Thoracic aorta (tissue), 2 donors: ENCODE results near the gene NFKB2. TPM values are rescaled to one million over a fixed set of nuclear protein-coding genes. Genes with fewer than 3 reads are reported as not detected.
A peak's percentile ranks its signal among the peaks of the same experiment; 100 is the strongest.

Source experiments
- ATAC-seq: fragments of 150-250 bp; one replicate; pipeline ENCODE4 v1.8.0; 2017; ENCODE audit warnings: low read depth; ENCODE audit not compliant: insufficient number of reproducible peaks, low FRiP score
- DNase-seq: peaks from one replicate; pipeline ENCODE4 v3.0.0-alpha.2; 2020; ENCODE audit warnings: low spot score
- H3K27ac ChIP-seq, 2 donors: fragments of 200-600 bp; sonication (generic); 1 replicate in 1 of 2; 2 replicates in 1 of 2; pipeline ENCODE4 v1.5.1; 2016; ENCODE audit warnings: mild to moderate bottlenecking in 2 of 2, moderate library complexity in 2 of 2
- H3K27me3 ChIP-seq: fragments of 200-600 bp; sonication (generic); replicated peaks from 2 replicates; pipeline ENCODE4 v1.6.0; 2016; ENCODE audit warnings: mild to moderate bottlenecking; ENCODE audit not compliant: insufficient read depth
- H3K36me3 ChIP-seq: fragments of 200-600 bp; sonication (generic); one replicate; pipeline ENCODE4 v1.5.1; 2016
- H3K4me1 ChIP-seq, 2 donors: fragments of 200-600 bp; sonication (generic); 1 replicate in 1 of 2; 2 replicates in 1 of 2; pipeline versions ENCODE4 v1.5.1 to v1.6.0; 2016; ENCODE audit warnings: low read depth in 2 of 2, mild to moderate bottlenecking in 1 of 2; ENCODE audit not compliant: control insufficient read depth in 1 of 2
- H3K4me3 ChIP-seq: fragments of 200-600 bp; sonication (generic); 2 replicates; pipeline ENCODE4 v1.5.1; 2016; ENCODE audit warnings: mild to moderate bottlenecking
- H3K9me3 ChIP-seq: fragments of 200-600 bp; sonication (generic); 2 replicates; pipeline ENCODE4 v1.5.1; 2016
- total RNA-seq, 2 donors: library from RNA; depleted of rRNA; stranded (reverse); fragments of >200 nt; gene quantifications; one replicate each; pipeline versions ENCODE4 v1.1.0 to v1.2.3, GENCODE V29; 2016
- TF ChIP-seq, protein P1 (sequence below): fragments of 200-600 bp; sonication (generic); IDR thresholded peaks from one replicate; pipeline ENCODE4 v1.5.1; 2019; ENCODE audit warnings: antibody characterized with exemption

Gene NFKB2
- total RNA-seq, 2 donors from 2014 or later: 26.8 to 40.9 TPM

DNA sequence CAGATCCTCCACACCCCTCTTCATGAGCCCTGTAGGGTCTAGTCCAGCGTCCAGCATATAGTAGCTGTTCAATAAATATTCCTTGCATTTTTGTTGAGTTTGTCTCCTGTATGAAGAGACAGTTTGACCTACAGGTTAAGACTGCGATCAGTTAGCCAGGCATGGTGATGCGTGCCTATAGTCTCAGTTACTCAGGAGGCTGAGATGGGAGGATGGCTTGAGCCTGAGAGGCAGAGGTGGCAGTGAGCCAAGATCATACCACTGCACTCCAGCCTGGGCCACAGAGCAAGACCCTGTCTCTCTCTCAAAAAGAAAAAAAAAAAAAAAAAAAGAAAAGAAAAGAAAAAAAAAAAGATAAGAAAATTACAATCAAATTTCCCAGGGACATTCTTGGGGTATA lies 42.0 kb downstream of the NFKB2 start:
- no peak for DNase-seq
- H3K27ac ChIP-seq: no peak overlapping the region

DNA sequence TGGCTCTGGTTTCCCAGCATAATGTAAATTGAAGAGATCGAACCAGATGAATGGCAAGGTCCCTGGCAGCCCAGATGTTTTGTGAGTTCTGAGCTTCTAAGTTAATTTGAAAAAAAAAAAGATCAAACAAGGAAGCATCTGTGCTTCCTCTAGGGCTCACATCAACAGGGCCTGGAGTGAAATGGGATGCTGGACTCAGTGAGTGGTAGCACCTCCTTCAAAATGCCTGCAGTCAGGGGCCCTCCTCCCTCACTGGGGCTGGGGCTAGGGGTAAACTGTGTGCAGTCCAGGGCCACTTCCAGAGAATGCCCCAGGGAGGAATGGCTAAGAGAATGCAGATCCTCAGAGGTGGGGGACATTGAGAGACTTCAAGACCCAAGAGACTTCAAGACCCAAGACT lies 42.9 kb downstream of the NFKB2 start:
- Histone ChIP-seq H3K4me3 (no peak overlapping the region), H3K36me3 (no peaks in the 10 kb centered on the region), H3K9me3 (no peaks in the 10 kb centered on the region), H3K27me3 (no peaks in the 10 kb centered on the region), H3K27ac (no peak overlapping the region), H3K4me1 (peaks cover 5 to 11% of the 10 kb centered on the region in 2 donors)
- DNase-seq: no peak
- TF ChIP-seq, protein P1, sequence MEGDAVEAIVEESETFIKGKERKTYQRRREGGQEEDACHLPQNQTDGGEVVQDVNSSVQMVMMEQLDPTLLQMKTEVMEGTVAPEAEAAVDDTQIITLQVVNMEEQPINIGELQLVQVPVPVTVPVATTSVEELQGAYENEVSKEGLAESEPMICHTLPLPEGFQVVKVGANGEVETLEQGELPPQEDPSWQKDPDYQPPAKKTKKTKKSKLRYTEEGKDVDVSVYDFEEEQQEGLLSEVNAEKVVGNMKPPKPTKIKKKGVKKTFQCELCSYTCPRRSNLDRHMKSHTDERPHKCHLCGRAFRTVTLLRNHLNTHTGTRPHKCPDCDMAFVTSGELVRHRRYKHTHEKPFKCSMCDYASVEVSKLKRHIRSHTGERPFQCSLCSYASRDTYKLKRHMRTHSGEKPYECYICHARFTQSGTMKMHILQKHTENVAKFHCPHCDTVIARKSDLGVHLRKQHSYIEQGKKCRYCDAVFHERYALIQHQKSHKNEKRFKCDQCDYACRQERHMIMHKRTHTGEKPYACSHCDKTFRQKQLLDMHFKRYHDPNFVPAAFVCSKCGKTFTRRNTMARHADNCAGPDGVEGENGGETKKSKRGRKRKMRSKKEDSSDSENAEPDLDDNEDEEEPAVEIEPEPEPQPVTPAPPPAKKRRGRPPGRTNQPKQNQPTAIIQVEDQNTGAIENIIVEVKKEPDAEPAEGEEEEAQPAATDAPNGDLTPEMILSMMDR: no peak
- no peak for ATAC-seq

More for the DNA sequence above, 42.0 kb downstream of the NFKB2 start:
- no peak for ATAC-seq
- H3K4me1 ChIP-seq: peaks cover 12 to 17% of the 10 kb centered on the region in 2 donors
- no peaks in the 10 kb centered on the region for H3K9me3 ChIP-seq
- TF ChIP-seq, protein P1: no peak
- H3K4me3 ChIP-seq: no peak overlapping the region
- H3K36me3 ChIP-seq: no peaks in the 10 kb centered on the region
- H3K27me3 ChIP-seq: no peaks in the 10 kb centered on the region

DNA sequence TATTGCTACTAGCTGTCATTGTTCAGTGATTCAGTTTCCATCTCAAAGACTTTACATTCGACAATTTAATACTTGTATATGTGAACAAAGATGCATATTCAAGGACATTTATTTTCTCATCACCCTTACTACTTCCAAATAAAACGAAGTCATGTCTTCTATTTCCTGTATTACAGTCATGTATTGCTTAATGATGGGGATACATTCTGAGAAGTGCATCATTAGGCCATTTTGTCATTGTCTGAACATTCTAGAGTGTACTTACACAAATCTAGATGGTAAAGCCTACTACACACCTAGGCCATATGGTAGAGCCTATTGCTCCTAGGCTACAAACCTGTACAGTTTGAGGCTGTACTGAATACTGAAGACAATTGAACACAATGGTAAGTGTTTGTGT lies 49.3 kb downstream of the NFKB2 start:
- TF ChIP-seq, protein P1: no peak
- H3K36me3 ChIP-seq: no peaks in the 10 kb centered on the region
- DNase-seq: no peak

DNA sequence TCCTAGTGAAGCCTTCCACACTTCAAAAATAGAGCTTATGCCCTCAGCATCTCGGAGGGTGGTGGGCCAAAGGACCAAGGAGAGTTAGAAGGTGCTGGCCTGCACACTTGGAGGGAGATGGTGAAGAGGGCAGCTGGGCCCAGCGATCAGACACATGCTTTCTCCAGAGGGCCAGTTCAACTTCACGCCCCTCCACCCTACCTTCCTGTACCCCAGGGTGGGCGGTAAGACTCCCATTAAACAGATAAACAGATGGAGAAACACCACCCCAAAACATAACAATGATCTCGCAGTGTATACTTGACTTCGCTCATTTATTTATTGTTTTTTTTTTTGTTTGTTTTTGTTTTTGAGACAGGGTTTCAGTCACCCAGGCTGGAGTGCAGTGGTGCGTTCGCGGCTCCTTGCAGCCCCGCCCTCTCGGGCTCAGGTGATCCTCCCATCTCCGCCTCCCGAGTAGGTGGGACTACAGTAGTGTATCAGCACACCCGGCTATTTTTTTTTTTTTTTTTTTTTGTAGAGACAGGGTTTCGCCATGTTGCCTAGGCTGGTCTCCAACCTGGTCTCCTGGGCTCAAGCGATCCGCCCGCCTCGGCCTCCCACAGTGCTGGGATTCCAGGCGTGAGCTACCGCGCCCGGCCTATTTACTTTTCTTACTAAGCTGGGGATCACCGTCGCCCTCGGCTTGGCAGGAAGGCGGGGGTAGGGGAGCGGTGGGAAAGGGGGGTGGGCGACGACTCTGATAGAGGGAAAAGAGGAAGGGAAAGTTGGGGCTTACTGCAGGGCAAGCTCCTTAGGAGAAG lies 54.0 kb downstream of the NFKB2 start:
- H3K27ac ChIP-seq: no peak overlapping the region
- no peak for DNase-seq
- peaks cover 0 to 18% of the 10 kb centered on the region in 2 donors for H3K4me1 ChIP-seq
- peak overlapping the region; percentile 90 for H3K4me3 ChIP-seq
- no peak for ATAC-seq
- no peaks in the 10 kb centered on the region for H3K36me3 ChIP-seq
- H3K27me3 ChIP-seq: no peaks in the 10 kb centered on the region
- TF ChIP-seq, protein P1: no peak
- no peaks in the 10 kb centered on the region for H3K9me3 ChIP-seq

More for the DNA sequence above, 49.3 kb downstream of the NFKB2 start:
- H3K9me3 ChIP-seq: no peaks in the 10 kb centered on the region
- no peak overlapping the region for H3K27ac ChIP-seq
- peaks cover 0 to 7% of the 10 kb centered on the region in 2 donors for H3K4me1 ChIP-seq
- H3K4me3 ChIP-seq: no peak overlapping the region
- no peaks in the 10 kb centered on the region for H3K27me3 ChIP-seq
- ATAC-seq: no peak

DNA sequence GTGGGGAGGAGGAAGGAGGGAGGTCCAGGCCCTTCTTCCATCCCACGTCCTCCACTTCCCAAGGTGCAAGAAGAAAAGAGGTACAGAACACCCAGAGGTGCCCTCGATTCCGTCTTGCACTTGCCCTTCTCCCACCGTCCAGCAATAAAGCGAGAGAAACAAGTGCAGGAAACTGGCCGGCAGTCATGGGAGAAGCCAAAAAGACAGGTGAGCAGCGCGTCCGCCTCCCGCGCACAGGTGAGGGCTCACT lies 54.5 kb downstream of the NFKB2 start:
- H3K4me1 ChIP-seq: peaks cover 0 to 18% of the 10 kb centered on the region in 2 donors
- ATAC-seq (no peak), DNase-seq (no peak)
- H3K4me3 ChIP-seq: peak overlapping the region; percentile 90
- H3K27me3 ChIP-seq: no peaks in the 10 kb centered on the region
- H3K27ac ChIP-seq: peak overlapping the region in 1 of 2 donors; percentile 66
- TF ChIP-seq, protein P1: no peak
- no peaks in the 10 kb centered on the region for H3K9me3 ChIP-seq
- H3K36me3 ChIP-seq: no peaks in the 10 kb centered on the region
